Stimulated activated CD4-positive, alpha-beta T cell treated with anti-CD3 and anti-CD28 coated beads, Interleukin-4, amount 100 ng/mL, for 24 hours (primary cell): ENCODE results near the gene PPP1R1B.

Experiments used
- DNase-seq: peaks from one replicate; pipeline ENCODE4 v3.0.0-alpha.2; 2020

PPP1R1B gene

DNA sequence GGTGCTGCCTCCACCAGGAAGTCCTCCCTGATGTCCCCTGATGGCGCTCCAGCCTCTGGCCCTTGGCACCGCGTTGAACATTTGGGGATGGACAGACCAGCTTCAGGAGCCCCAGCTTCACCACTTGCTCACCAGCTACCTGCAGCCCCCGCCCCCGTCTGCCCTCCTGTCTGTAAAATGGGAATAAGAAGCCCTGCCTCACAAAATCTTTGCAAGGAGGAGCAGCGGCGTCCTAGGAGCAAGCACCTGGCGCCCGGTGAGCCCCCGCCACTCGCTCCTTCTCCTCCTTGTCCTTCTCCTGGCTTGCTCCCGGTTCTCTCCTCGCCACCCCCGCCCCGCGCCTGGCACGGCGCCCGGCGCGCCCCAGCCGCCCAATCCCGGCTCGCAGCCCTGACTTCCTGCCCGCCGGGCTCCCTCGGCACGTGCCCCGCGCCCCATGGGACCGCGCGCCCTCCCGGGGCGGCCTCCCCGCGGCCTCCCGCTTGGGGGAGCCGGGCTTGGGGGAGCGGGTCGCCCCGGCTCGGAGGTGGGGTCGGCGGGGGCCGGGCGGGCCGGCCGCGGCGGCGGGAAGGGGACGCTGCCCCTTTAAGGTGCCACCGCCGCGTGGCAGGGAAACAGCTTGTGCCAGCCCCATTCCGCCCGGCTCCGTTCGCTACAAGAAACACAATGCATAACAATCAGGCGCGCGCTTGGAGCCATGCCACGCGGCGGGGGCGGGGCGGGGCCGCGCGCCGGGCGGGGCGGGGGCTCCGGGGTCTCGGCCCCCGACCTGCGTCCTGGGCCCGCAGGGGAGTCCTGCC, 9.1 kb upstream of the PPP1R1B start:
- DNase-seq, result peak; percentile 53

DNA sequence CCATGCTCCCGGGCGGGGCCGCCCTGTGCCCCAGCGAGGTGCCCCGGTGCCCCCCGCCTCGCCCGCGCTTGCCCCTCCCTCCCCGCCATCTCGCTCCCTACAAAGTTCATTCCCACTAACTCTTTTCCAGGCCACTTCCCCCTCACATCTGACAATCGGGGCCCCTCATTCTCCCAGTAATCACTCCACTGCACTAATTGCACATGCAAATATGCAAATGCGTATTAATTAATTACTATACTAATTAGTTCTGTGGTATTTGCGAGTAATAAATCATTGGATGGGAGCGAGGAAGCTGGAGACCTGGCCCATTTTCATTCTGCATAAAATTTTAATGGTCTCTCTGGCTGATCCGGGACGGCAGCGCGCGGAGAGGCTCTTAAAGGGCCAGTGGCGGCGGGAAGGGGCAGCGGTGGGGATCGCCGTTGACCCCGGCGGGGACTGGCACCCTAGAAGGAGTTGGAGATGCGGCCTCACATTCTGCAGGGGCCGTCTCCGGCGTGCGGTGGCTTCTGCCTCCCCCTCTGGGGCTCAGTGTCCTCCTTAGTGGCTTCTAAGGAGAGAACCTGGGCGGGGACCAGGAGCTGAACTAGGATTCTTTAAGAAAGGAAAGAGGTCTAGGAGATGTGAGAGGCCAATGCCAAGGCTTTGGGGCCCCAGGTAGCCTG, 8.4 kb upstream of the PPP1R1B start:
- no peak for DNase-seq

DNA sequence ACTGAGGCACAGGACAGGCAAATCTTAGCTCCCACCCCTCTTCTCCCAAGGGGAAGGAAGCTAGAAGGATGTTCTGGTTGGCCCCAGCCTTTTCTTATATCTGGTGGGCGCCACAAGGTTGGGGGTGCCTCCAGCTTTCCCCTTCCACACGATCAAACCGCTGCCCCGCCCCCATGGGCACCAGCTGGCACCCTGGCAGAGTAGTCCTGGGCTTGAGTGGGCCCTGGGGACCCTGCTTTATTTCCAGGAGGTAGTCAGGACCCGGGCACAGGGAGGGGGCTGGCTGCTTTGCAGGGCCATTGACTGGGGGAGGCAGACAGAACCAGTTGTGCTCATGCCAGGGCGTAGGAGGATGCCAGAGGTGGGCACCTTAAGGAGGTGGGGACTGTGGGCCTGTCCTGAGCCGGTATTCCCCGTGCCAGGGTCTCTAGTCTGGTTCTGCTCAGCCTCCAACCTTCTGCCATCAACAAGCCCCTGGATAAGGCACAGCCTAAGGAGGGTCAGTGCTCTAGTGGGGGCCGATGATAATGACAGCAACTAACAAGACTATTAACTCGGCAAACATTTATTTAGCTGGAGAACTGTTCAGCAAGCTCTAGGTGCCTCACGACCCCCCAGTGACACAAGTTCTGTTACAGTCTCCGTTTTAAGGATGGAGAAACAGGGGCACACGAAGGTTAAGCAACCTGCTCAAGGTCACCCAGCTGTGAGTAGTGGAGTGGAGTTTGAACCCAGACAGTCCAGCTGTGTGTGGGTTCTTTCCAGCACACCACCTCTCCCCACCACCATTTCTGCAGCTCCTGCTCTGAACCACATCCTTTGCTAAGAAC, 7.6 kb upstream of the PPP1R1B start:
- DNase-seq, result no peak

DNA sequence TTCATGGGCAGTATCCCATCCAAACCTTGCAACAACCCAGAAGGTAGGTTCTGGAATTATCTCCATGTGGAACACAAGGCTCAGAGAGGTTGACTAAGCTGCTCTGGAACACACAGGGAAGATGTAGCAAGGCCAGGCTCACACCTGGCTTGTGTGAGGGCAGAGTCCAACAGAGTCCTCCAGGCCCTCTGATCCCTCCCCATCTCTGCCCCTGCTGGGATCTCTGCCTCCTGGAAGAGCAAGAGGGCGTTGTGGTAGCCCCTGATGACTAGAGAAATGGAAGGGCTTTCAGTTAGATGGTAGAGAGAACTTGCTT, 7.0 kb upstream of the PPP1R1B start:
- no peak for DNase-seq

DNA sequence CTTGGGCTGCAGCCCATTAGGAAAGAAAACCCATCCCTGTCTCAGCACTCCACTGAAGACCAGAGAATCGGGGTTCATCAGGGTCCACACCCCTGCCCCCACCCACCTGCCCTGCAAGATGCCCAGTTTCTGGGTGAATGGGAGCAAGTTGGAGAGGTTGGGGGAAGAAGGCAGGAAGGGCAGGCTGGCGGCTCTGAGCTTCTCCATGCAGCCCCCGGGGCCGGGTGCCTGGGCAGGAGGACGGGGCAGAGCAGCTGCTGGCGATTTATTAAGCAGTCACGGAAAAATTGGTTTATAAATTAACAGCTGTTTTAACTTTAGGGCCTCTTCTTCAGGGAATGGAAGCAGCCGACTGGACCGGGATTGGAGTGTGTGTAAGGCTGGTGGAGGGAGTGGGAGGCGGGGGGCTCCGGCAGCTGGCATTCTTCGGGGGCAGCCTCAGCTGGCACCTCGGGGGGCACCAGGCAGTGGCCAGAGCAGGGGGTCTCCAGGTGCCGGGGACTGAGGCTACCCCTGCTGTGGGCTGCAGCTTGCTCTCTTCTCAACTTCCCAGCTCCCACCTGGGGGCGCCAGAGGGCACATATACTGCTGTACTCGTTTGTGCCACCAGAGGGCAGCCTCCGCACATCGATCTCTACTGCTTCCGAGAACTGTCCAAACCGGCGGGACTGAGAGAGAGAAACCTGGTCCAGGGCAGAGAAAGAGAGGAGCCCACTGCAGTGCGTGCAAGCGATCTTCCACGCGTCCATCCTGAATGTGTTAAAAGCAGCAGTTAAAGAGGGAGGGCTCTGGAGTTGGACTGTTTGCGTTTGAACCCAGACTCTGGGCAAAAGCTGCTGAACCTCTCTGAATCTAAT, 5.0 kb upstream of the PPP1R1B start:
- peak; percentile 89 for DNase-seq

DNA sequence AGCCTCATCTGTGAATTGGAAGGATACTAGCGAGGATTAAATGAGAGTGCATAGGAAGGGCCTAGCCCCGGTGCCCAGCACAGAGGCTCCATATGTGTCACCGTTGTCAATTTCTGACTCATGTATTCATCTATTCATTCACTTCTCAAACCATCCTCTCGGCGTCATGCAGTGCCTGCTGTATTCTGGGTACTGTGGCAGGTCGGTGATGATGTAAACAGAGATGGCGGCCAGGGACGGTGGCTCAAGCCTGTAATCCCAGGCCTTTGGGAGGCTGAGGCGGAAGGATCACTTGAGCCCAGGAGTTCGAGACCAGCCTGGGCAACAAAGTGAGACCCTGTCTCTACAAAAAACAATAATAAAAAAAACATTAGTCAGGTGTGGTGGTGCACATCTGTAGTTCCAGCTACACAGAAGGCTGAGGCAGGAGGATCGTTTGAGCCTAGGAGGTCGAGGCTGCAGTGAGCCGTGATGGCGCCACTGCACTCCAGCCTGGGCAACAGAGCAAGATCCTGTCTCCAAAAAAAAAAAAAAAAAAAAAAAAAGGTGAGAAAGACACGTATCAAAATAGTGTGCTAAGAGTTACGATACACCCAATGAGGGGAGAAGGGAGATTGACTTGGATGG, 4.3 kb upstream of the PPP1R1B start:
- DNase-seq, result peak; percentile 66

DNA sequence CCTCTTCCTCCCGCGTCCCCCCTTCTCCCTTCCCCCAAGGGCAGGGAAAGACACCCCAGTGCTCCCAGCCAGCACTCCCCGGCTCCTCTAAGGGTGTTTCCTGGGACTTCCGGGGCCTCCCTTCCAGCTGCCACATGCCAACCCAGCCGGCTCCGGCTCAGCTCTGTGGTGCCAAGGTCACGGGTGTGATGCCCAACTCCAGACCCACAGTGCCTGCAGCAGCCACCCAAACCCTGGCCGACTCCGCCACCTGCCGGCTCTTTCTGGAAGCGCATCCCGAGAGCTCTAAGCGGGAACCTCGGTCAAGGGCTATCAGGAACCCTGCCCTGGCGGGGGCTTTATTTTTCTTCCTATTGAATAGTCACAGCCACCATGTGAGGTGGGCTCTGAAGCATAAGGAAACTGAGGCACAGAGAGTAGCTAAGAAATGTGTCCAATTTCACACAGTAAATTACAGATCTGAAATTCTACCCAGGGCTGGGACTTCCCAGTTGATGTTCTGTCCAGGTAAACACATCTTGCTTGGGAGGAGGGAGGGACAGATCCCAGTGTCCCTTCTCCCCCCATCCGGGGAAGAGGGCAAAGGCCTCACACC, 3.3 kb upstream of the PPP1R1B start:
- peak; percentile 90 for DNase-seq

DNA sequence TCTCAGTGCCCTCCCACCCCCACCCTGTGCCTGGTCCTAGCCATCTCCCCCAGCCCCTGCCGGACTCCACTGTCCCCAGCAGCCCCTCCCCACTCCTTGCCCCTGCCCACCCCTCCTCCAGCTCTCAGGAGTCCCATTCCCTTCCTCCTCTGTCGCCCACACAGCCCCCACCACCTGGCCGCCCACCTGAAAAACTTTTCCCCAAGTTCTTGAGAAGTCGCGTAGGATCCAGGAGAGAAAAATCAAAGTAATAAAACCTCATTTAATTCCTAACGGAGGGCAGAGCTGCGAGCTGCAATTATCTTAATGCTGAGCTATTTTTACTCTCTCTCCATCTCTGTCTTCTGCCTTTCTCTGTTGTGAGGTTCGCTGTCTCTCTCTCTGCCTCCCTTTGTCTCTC, 2.4 kb upstream of the PPP1R1B start:
- DNase-seq, result no peak

DNA sequence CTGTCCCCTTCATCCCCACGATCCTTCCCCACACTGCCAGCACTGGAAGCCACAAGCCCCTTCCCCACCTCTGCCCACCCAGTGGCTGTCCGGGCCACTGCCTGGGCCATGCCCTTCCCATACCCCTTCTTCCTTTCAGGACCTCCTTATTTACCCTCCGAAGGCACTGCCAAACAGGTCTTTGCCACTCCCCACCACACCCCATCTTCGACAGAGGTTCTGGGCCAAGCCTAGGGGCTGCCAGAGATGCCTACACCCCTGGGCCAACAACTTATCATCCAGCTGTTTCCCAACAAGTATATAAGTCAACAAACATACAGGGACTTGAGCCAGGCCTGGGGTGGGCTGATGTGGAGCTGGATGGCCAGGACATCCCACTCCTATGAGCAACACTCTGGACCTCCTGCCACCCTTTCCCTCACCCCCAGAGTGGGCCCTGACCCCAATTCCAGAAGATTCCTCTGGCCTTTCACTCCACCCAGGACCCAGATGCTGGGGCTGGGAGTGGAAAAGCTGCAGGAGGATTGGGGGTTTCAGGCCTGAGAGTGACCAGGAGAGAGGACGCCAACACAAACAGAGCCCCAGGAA, 1.5 kb upstream of the PPP1R1B start:
- no peak for DNase-seq

DNA sequence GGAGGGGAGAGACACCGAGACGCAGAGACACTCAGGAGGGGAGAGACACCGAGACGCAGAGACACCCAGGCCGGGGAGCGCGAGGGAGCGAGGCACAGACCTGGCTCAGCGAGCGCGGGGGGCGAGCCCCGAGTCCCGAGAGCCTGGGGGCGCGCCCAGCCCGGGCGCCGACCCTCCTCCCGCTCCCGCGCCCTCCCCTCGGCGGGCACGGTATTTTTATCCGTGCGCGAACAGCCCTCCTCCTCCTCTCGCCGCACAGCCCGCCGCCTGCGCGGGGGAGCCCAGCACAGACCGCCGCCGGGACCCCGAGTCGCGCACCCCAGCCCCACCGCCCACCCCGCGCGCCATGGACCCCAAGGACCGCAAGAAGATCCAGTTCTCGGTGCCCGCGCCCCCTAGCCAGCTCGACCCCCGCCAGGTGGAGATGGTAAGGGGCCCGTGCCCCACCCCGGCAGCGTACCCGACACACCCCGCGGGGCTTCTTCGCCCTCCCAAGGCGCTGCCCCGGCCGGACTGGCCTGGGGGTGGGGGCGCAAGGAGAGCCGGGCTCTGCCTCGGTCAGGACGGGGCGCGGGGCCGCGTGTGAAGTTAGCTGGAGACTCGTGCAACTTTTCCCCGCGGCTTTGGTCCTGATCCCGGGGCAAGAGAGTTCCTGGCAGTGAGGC, 427 bp downstream of the PPP1R1B start:
- DNase-seq, result no peak

DNA sequence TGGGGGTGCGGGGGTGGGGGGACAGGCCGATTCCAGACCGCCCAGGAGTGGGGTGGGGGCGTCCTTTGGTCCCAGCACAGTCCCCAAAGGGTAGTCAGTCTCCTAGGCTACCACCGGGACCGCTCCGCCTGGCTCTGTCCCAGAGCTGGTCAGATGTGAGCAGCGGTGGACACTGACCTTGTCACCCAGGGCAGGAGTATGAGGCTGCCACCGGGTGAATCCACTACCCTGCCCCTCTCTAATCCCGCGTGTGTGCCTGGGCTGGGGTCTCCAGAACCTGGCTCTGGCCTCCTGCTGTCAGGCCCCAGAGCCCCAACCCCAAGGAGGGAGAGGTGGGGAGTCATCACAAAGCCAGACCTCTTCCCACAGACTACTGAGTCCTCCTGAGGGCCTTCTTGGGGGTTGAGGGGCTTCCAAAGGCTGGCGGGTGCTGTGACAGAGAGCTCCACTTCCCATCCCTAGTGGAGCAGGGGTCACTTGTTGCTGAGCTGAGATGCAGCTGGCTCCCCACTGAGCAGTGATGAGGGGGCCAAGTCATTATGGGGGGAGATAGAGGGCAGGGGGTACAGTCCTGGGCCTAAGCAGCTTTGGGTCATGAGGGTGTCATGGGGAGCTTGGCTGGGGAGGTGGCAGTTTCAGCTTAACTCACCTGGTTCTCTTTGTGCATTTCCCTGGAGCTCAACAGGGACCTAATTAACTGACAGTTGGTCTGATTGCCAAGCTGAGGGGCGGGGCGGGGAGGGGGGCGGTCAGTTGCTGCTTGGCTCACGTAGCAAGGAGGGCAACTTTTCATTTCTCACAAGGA, 1.2 kb downstream of the PPP1R1B start:
- no peak for DNase-seq

DNA sequence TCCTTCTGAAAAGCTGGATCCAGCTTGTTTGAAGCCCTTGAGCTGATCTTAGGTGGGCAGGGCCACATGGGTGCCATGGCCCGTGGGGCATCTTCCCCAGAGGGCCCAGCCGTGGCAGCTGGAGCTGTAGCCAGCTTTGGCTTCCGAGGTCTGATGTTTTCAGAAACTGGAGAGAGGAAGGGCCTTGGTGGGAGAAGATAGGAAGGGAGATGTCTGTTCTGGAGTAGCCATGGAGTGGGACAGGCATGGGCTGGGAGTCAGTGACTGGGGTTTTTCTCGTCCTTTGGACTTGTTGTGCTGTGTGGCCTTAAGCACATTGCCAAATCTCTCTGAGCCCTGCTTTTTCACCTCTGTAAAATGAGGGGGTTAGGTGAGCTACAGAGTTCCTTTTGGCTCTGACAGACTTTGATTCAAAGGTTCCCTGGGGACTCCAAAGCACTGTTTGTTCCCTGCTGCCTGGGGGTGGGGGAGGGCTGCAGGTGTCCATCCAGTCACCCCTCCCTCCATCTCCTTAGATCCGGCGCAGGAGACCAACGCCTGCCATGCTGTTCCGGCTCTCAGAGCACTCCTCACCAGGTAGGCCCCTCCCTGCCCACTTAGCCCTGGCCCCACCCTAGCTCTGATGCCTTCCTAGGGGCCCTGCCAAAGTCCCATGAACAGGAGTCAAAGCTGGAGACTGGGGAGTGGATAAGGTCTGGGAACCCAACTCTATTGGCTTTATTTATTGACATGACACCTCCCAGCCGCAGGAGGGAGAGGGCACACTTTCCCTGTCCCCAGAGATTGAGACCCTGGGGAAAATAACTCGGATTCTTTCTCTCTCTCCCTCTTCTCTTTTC, 2.1 kb downstream of the PPP1R1B start:
- no peak for DNase-seq

DNA sequence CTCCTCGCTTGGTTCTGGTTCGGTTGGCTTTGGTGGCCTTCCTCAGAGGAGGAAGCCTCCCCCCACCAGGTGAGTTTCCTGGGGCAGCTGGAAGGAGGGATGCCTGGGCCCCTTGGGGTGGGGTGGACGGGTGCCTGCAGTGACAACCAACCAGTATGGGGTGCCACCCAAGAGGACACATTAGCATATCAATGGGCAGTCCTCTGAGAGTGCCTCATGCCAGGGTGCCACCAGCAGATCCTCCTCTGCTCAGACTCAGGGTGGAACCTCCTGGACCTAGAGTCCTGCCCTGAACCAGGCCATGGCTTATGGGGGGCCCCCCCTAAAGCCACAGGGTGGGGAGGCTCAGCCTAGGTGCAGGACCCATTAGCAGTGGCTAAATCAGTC, 2.7 kb downstream of the PPP1R1B start:
- no peak for DNase-seq

DNA sequence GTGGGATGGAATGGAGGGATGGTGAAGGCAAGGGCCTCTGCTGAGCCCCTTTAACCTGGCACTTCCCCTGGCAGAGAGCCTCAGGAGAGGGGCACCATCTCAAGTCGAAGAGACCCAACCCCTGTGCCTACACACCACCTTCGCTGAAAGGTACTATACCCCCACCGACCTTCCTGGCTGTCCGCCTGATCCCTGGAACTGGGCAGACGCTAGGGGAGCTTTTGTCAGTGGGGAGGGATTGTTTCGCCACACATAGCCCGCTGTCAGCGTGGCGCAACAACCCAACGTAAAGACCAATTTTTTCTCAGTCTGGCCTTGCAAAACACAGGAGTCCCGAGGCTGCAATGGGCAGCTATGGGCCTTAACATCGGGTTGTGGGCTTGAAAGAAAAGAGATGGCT, 3.1 kb downstream of the PPP1R1B start:
- no peak for DNase-seq

DNA sequence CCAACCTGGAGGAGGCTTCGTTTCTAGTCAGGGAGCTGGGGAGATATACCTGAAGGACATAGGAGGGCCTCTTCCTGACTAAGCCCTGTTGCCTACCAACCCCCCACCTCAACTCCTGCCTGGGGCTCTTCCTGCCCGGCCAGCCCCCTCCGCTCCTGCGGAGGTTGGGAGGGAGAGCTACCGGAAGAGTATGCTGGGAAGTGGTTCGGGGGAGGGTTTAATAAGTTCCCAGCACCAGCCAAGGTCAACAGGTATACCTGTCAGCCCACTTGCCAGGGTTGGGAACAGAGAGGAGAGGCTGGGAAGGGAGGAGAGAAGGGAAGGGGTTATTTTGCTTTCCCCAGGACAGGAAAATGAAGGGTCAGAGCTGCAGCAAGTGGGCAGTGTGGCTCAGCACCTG, 4.7 kb downstream of the PPP1R1B start:
- DNase-seq, result no peak

DNA sequence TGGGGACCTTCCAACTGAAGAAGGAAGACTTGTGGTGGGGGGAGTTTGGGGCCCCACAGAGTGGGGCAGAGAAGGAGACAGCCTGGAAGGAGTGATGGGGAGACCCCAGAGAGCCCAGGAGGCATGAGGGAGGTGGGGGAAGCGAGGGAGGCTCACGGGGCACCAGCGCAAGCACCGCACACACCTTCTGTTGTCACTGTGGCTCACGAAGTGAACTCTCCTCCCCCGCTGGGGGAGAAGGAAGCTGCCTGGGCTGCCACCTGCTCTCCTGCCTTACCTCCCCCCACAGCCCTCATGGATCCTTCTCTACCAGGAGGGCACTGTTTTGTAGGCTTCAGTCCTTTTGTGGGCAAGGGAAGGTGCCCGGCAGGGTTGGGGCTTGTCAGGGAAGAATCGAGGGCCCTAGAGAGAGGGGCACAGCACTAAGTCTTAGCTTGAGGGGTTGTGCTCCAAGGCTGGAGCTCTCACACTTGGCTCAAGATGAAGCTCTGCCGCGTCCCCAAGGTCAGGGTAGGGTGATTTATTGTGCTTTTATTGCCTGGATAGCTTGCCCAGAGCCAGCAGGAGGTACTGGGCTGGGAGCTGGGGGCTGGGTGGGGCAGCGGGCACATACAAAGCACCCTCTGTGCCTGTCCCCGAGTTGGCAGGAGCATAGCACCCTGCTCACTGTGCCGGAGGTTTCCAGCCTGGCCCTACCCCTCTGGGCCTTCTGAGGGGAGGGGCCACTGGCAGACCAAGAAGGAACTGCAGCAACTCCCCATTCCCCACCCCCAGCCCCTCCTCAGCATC, 5.6 kb downstream of the PPP1R1B start:
- no peak for DNase-seq

DNA sequence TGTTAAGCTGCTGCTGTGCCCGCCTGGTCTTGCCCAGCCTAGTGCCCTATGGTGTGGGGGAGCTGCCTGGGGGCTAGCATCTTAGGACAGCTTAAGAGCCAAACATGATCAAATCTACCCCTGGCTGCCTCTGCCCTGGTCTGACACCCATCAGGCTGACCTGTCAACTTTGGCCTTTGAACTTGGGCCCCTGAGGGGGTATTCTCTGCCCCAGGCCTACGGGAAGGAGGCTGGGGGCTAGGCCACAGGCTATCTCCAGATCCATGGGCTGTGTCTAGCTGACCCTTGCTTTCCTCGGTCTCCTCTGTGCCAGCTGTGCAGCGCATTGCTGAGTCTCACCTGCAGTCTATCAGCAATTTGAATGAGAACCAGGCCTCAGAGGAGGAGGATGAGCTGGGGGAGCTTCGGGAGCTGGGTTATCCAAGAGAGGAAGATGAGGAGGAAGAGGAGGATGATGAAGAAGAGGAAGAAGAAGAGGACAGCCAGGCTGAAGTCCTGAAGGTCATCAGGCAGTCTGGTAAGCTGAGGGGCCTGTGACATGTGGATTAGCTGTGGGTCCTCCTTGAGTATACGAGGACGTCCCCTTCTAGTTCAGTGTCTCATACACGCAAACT, 6.9 kb downstream of the PPP1R1B start:
- no peak for DNase-seq

DNA sequence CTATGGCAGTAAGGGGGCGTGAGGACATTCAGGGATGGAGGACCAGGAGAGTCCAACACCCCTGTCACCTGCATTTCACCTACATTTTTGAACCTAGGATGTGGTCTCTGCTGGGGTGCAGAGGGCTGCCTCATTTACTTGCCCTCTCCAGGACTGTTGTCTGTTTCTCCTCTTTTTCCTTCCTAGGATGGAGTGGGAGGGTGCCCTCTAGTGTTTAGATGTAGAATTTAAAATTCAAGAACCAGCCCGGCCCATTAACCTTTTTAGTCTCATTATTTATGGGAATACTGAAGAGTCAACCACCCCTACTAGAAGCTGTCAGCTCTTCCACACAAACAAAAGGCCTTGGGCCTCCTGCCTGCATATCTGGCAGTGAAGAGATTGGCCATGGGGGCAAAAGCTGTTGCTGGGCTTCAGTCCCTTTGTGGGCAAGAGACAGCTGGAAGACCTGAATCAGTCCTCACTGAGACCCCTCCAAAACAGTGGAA, 7.7 kb downstream of the PPP1R1B start:
- DNase-seq, result peak; percentile 25
